ENCODE measurements around the gene CACYBP. TPM values are rescaled to one million over a fixed set of nuclear protein-coding genes. Genes with fewer than 3 reads are reported as not detected.

Gene CACYBP, protein sequence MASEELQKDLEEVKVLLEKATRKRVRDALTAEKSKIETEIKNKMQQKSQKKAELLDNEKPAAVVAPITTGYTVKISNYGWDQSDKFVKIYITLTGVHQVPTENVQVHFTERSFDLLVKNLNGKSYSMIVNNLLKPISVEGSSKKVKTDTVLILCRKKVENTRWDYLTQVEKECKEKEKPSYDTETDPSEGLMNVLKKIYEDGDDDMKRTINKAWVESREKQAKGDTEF
- total RNA-seq (2022) (299 and 384 TPM in 2 replicates), Bru-seq, nascent RNA (percentile 92 among the genes with signal in this experiment), BruChase-seq, experiment 1, labeled RNA remaining after a 6-hour chase (percentile 98 among the genes with signal in this experiment), BruChase-seq, experiment 2, labeled RNA remaining after a 2-hour chase (percentile 95 among the genes with signal in this experiment)
- long read RNA-seq, transcript CACYBP-201 (6 exons, 2,766 nt): major isoform, 586 of 619 reads
- long read RNA-seq, partial matches to known transcripts: 2 of 619 reads
- long read RNA-seq, other reads (novel, unspliced or antisense): 22 of 619 reads

DNA sequence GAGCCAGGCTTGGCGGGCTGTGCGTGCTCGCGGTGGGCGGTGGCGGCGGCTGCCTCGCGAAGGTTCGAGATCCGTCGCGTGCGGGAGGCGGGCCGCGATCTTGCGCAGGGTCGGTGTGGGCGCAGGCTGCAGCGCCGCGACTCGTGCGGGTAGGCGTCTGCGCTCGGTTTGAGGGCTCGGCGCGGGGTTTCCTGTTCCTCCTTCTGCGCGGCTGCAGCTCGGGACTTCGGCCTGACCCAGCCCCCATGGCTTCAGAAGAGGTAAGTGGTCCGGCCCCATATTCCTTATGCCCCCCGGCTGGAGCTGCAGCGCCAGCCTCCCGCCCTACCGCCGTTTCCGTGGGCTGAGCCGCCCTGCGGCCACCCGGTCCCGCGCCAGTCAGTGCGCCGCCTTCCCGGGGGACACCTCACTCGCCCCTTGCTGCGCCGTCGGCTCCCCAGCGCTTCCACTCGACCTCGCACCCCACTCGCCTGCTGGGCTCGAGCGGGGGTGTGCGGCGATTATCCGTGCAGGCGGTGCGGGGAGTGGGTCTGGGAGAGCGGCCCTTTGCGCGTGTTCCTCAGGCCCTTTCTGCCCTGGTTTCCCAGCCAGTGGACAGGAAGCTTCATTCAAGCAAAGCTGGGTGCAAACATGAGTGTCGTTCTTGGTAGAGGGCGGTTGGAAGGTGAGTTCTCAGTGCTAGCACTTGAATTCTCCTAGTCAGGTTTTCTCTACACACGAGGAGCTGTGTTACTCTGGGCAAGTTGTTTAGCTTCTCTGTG, at the start of gene CACYBP:
Gene CACYBP, plus strand, starts transcription at position 12 of the 761 bp plus-strand sequence. Its CDS starts 234 bp downstream, at position 246.
- Mint-ChIP-seq H3K27me3 (ENCODE audit: unreplicated experiment) (no peaks in the 10 kb centered on the region), H3K27ac (ENCODE audit: unreplicated experiment) (no peak within 1 kb of the TSS), H3K4me1 (ENCODE audit: low read depth, unreplicated experiment) (peaks cover 47% of the 10 kb centered on the region), H3K4me3 (ENCODE audit: low read depth, unreplicated experiment) (no peak within 1 kb of the TSS), H3K36me3 (ENCODE audit: insufficient read depth, unreplicated experiment) (peaks cover 30% of the 10 kb centered on the region), H3K9me3 (ENCODE audit: low read depth, unreplicated experiment) (no peaks in the 10 kb centered on the region)
- CTCF ChIA-PET: interaction anchor here (0.6 to 2.4 kb wide), 7 partner anchors 13 to 377 kb away, joined by 3 to 12 read pairs (median 7); partner anchors contain the start of gene MRPS14
- BruUV-seq (replicated peaks): no TSS peak
- TF ChIP-seq, protein P1, sequence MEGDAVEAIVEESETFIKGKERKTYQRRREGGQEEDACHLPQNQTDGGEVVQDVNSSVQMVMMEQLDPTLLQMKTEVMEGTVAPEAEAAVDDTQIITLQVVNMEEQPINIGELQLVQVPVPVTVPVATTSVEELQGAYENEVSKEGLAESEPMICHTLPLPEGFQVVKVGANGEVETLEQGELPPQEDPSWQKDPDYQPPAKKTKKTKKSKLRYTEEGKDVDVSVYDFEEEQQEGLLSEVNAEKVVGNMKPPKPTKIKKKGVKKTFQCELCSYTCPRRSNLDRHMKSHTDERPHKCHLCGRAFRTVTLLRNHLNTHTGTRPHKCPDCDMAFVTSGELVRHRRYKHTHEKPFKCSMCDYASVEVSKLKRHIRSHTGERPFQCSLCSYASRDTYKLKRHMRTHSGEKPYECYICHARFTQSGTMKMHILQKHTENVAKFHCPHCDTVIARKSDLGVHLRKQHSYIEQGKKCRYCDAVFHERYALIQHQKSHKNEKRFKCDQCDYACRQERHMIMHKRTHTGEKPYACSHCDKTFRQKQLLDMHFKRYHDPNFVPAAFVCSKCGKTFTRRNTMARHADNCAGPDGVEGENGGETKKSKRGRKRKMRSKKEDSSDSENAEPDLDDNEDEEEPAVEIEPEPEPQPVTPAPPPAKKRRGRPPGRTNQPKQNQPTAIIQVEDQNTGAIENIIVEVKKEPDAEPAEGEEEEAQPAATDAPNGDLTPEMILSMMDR (IDR thresholded peaks at IDR 0.05; ENCODE audit: unreplicated experiment): no peak
- intact Hi-C loops (cut with micrococcal nuclease; ENCODE audit: unreplicated experiment): loop anchor here (2.0 to 10.0 kb wide), 4 partner anchors 31 to 975 kb away; partner anchors contain the start of gene RC3H1
- DNase-seq: no peak

DNA sequence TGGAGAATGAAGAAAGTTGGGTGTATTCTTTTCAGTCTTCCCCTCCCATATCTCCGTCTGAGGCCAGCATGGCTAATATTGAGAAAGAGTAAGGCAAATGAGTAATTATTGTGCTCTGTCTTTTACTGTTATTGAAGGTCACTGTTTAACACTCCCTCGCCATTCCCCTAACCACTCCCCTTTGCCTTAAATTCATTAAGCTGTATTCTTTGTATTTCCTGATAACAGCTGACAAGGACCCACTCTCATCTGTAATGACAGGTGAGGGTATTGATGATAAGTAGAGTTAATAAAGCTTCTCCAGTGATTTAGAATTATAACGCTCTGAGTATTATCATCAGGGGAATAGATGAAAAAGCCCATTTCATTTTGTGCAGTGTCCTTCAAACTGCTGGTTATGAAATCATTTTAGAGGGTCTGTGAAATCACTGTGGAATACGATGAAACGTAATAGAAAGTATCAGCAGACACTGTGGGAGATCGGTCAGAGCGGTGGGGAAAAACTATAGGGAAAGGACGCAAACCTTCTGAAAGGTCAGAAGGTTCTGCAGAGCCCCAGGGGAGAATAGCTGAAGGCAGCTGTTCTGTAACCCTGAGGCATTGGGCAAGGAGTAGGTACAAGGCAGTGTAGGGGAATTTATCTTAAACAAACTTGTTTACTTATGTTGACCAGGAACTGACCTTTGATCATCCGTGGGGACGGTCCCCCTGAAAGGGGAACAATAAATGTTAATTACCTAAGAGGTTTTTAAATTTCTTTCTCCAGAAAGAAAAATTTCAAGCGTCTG, 46.3 kb upstream of the CACYBP start:
- CTCF ChIA-PET: interaction anchor here (1.3 to 2.0 kb wide), 3 partner anchors 11 to 46 kb away, joined by 4 to 6 read pairs (median 4); no protein-coding TSS in a partner anchor
- BruUV-seq (replicated peaks): no TSS peak
- Mint-ChIP-seq H3K36me3 (ENCODE audit: insufficient read depth, unreplicated experiment) (peaks cover 21% of the 10 kb centered on the region), H3K9me3 (ENCODE audit: low read depth, unreplicated experiment) (no peaks in the 10 kb centered on the region), H3K4me3 (ENCODE audit: low read depth, unreplicated experiment) (peak overlapping the region; percentile 48), H3K27ac (ENCODE audit: unreplicated experiment) (peak overlapping the region; percentile 70), H3K27me3 (ENCODE audit: unreplicated experiment) (no peaks in the 10 kb centered on the region), H3K4me1 (ENCODE audit: low read depth, unreplicated experiment) (peaks cover 27% of the 10 kb centered on the region)
- TF ChIP-seq, protein P1 (IDR thresholded peaks at IDR 0.05; ENCODE audit: unreplicated experiment): no peak
- intact Hi-C loops (cut with micrococcal nuclease; ENCODE audit: unreplicated experiment): no loop called here
- no peak for DNase-seq

DNA sequence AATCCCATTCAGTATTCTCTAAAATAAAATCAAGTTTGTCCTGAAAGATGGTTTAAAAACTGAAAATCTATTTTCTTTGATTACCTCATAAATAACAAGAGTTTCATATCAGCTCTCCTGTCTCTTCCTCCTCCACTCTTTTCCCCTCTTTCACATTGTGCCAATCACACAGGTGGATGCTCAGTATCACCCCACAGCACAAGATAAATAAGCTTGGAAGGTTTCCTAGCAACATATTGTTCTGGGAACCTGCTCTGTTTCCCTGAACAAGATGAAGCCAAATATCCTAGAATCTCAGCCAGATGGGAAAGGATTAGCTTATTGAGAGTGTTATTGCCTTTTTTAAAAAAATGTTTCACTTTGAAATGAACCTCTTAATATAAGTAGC, 45.7 kb upstream of the CACYBP start:
- Mint-ChIP-seq H3K4me3 (ENCODE audit: low read depth, unreplicated experiment) (peak overlapping the region; percentile 48), H3K27ac (ENCODE audit: unreplicated experiment) (peak overlapping the region; percentile 70), H3K9me3 (ENCODE audit: low read depth, unreplicated experiment) (no peaks in the 10 kb centered on the region), H3K4me1 (ENCODE audit: low read depth, unreplicated experiment) (peaks cover 27% of the 10 kb centered on the region), H3K27me3 (ENCODE audit: unreplicated experiment) (no peaks in the 10 kb centered on the region), H3K36me3 (ENCODE audit: insufficient read depth, unreplicated experiment) (peaks cover 22% of the 10 kb centered on the region)
- BruUV-seq (replicated peaks): no TSS peak
- TF ChIP-seq, protein P1 (IDR thresholded peaks at IDR 0.05; ENCODE audit: unreplicated experiment): no peak
- intact Hi-C loops (cut with micrococcal nuclease; ENCODE audit: unreplicated experiment): no loop called here
- CTCF ChIA-PET: interaction anchor here (1.3 to 2.0 kb wide), 3 partner anchors 10 to 45 kb away, joined by 4 to 6 read pairs (median 4); no protein-coding TSS in a partner anchor
- DNase-seq: no peak
